ENCODE data around the gene PDCD1LG2.
"Not testable (repeated sequence)": the region's sequence is repeated elsewhere in the genome, so short reads cannot be mapped to it uniquely, and the experiment has no call there.

Gene PDCD1LG2

DNA sequence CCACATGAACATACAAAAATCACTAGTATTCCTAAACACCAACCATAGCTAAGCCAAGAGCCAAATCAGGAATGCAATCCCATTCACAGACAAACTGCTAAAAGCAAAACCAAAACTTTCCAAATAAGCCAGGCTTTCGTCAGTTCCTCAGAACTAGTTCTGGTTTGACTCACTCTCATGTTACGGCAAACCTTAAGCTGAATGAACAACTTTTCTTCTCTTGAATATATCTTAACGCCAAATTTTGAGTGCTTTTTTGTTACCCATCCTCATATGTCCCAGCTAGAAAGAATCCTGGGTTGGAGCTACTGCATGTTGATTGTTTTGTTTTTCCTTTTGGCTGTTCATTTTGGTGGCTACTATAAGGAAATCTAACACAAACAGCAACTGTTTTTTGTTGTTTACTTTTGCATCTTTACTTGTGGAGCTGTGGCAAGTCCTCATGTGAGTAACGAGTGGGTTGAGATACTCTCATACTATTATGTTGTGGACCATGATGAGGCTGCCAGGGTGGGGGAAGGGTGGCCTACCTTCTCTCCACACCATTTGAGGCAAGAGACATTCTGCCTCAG, at the start of gene PDCD1LG2:
PDCD1LG2 (plus strand) TSS at position 172 of the 572 bp plus-strand sequence. CDS start 12,016 bp downstream, outside the sequence.
- peak; percentile 81 for DNase-seq (ENCODE audit: low read depth, low spot score)

DNA sequence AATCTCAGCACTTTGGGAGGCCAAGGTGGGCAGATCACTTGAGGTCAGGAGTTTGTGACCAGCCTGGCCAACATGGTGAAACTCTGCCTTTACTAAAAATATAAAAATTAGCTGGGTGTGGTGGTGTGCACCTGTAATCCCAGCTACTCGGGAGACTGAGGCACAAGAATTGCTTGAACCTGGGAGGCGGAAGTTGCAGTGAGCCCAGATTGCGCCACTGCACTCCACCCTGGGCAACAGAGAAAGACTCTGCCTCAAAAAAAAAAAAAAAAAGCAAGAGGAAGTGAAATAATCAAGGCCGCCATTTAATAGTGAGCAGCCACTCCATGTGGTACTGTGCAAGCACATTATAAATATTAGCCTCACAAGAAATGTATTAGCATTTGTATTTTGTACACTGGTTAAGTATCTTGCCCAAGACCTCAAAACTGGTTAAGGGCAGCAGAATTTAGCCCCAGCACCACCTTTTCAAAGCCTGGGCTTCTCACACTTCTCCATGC, 45.5 kb upstream of the PDCD1LG2 start:
- not testable (repeated sequence) for DNase-seq (ENCODE audit: low read depth, low spot score)

DNA sequence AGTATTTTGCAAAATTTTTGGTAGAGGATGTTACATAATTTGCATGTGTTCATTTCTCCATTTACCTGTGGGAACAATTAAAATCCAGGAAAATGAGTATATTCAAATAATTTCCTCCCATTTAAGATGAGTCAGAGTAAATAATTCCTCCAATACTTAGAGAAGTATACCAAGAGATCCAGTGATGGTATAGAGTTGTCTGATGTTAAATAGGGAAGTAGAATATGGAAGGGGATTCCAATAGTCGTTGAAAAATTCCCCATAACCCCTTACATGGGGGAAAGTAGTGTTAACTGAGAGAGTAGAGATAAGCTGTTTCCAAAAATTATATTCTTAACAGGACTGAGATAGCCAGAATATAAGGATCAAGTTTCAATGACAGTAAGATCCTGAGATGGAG, 44.3 kb upstream of the PDCD1LG2 start:
- DNase-seq (ENCODE audit: low read depth, low spot score): no peak

DNA sequence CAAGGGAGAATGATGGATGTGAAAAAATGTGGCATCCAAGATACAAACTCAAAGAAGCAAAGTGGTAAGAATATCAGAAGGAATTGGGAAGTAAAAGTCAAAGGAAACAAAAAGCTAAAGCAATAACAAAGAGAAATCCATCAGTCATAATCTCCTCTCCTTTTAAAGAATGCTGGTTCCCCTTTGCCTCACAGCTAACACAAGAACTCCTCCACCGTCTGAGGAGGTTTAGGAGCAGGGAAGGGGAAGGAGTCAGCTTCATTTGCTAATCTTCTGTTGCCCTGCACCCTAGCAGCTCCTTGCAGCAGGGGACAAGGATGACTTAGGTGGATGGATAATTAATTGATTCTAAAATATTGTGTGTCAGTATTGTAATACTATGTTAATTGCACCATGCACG, 43.6 kb upstream of the PDCD1LG2 start:
- no peak for DNase-seq (ENCODE audit: low read depth, low spot score)

DNA sequence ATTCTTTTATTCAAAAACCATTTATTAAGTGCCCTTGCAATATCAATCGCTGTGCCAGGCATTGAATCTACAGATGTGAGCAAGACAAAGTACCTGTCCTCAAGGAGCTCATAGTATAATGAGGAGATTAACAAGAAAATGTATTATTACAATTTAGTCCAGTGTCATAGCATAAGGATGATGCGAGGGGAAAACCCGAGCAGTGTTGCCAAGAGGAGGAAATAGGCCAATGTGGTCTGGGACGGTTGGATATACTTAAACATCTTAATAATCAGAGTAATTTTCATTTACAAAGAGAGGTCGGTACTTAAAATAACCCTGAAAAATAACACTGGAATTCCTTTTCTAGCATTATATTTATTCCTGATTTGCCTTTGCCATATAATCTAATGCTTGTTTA, 41.5 kb upstream of the PDCD1LG2 start:
- no peak for DNase-seq (ENCODE audit: low read depth, low spot score)

DNA sequence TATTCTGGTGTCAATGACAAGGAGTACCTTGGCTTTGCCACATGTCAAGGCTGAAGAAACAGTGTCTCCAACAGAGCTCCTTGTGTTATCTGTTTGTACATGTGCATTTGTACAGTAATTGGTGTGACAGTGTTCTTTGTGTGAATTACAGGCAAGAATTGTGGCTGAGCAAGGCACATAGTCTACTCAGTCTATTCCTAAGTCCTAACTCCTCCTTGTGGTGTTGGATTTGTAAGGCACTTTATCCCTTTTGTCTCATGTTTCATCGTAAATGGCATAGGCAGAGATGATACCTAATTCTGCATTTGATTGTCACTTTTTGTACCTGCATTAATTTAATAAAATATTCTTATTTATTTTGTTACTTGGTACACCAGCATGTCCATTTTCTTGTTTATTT, 40.2 kb upstream of the PDCD1LG2 start:
- no peak for DNase-seq (ENCODE audit: low read depth, low spot score)

DNA sequence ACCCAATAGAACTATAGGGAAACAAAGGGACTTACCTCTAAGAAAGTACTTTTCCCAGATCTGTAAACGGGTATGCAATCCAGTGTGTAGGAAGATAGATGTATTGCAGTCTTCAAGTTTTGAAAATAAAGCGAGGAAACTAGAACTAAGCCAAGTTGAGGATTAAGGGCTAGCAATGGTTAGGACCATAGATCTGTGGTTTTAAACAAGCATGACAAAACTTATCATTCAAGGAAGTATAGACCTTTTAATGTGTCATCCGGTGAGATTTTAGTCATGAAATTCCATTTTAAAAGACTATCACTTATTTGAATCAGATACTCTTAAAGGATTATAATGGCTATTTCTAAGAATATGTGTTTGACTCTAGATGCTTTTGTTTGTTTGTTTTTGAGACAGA, 39.5 kb upstream of the PDCD1LG2 start:
- DNase-seq (ENCODE audit: low read depth, low spot score): no peak

DNA sequence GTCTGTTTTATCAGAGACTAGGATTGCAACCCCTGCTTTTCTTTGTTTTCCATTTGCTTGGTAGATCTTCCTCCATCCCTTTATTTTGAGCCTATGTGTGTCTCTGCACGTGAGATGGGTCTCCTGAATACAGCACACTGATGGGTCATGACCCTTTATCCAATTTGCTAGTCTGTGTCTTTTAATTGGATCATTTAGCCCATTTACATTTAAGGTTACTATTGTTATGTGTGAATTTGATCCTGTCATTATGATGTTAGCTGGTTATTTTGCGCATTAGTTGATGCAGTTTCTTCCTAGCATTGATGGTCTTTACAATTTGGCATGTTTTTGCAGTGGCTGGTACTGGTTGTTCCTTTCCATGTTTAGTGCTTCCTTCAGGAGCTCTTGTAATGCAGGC, 34.7 kb upstream of the PDCD1LG2 start:
- not testable (repeated sequence) for DNase-seq (ENCODE audit: low read depth, low spot score)

DNA sequence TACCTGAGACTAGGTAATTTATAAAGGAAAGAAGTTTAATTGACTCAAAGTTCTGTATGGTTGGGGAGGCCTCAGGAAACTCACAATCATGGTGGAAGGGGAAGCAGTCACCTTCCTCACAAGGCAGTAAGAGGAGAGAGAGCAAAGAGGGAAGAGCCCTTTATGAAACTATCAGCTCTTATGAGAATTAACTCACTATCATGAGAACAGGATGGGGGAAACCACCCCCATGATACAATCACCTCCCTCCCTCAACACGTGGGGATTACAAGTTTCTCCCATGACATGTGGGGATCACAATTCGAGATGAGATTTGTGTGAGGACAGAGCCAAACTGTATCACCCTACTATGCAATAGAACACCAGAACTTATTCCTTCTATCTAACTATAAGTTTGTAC, 32.1 kb upstream of the PDCD1LG2 start:
- DNase-seq (ENCODE audit: low read depth, low spot score): no peak

DNA sequence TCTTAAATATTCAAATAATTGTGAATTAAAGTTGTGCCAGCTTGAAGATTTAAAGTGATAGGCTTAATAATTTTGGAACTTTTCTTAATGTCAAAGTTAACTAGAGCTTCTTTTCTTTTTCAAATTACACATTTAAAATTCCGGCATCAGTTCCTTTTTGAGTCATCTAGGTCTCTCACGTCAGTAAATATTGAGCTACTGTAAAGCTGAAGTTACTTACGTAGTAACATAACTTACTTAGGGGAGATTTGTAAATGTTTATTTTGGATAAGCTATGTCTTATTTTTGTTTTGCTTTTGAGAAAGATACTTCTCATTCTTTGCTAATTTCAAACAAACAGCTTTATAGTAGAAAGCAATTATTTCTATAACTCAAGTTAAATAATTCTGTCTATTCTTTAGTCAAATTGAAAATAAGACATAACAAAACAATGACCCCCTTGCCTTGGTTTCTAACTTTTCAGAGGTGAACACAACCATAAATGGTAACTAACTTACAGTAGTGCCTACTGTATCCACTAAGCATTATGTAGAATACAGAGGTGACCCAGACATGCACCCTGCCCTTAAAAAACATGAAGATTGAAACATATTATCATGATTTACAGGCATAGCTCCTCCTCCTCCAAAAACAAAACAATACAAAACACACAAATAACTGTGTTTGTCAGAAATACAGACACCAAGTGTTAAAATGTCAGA, 30.2 kb upstream of the PDCD1LG2 start:
- DNase-seq (ENCODE audit: low read depth, low spot score): no peak

DNA sequence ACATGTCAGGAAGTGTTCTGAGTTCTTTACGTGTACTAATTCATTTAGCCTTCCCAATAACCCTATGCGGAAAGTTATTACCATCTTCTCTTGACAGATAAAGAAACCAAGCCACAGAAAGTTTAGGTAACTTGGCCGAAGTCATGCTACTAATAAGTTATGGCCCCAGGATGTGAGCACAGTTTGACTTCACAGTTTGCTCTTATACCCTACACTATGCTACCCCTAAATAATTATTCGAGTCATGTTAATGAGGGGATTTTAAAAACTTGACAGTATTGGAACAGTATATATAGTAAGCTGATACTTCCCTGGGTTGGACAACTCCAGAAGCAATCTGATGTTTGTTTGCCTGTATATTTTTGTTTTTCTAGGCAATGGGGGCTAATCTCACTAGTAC, 29.4 kb upstream of the PDCD1LG2 start:
- DNase-seq (ENCODE audit: low read depth, low spot score): no peak

DNA sequence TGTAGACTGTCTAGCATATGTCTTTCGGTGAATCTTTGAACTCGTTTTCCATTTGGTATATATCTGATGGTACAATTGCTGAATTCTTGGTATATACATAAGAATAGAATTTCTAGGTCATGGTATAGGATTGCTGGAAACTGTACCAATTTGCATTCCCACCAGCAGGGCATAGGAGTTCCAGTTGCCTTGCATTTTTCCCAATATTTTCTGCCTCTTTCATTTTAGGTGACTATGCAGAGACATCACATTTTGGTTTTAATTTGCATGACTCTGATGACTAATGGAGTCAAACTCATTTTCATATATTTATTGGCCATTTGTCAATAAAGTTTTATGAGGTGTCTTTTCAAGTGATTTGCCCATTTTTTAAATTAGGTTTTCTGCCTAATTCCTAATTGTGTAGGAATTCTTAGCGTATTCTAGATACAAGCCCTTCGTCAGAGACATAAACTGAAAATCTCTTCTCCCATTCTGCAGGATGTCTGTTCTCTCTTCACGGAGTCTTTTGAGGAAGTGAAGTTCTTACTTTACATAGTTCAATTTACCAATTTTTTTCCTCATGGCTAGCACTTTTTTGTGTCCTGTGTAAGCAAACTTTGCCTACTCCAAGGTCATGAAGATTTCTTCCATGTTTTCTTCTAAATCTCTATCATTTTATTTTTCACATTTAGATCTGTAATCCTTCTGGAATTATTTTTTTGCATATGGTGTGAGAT, 28.9 kb upstream of the PDCD1LG2 start:
- DNase-seq (ENCODE audit: low read depth, low spot score): no peak

DNA sequence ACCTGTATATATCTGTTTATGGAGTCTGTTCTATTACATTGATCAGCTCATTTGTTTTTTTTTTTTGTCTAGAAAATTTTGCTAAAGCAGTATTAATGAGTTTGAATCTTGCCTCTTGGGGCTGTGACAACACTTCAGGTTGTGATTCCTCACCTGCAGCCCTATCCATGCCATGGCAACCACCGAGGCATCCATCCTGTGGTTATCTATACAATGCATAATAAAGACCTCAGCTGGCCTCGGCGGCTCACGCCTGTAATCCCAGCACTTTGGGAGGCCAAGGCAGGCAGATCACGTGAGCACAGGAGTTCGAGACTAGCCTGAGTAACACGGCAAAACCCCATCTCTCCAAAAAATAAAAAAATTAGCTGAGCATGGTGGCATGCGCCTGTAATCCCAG, 28.1 kb upstream of the PDCD1LG2 start:
- DNase-seq (ENCODE audit: low read depth, low spot score): no peak

DNA sequence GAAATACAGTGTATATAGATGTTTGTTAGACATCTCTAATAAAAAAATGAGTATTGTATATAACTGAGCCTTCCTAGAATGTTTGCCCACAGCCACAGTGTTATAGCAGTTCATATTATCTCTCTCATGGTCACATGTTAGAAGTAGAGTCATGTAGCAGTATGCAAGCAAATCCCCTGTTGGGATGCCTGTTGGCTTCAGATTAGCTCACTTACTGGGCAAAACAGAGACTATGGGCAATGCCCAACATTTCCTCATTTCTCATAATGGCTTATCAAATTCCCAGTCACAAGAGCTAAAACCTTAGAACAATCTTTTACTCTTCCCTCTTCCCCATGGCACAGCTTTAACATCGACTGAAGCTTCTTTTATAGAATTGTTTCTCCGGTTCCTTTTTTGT, 27.0 kb upstream of the PDCD1LG2 start:
- DNase-seq (ENCODE audit: low read depth, low spot score): no peak

DNA sequence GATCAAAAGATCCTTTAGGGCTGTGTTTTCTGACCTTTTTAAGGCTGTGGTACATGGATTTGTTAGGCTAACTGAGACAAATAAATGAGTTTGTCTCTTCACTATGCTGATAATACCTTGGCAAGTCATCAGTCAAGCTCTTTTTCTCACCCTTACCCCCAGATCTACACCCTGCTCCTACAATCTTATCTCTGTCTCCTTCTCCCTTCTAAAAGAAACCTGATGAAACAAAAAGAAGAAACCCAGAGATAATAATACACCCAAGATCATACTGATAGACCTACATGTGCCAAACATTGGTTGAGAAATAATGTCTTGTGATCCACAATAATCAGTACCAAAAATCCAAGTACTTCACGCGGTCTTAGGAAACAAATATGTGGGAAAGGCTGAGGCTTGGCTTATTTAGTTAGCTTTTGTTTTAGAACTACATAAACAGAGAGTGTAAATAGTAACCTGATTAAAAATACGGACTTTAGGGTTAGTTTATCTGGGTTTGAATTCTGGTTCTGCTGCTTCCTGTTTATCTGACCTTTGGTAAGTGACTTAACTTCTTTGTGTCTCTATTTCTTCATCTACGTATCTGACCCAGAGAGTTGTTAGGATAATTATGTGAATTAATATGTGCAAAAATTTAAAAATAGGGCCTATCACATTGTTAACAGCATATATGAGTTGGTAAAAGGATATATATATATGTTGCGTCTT, 24.8 kb upstream of the PDCD1LG2 start:
- DNase-seq (ENCODE audit: low read depth, low spot score): no peak

DNA sequence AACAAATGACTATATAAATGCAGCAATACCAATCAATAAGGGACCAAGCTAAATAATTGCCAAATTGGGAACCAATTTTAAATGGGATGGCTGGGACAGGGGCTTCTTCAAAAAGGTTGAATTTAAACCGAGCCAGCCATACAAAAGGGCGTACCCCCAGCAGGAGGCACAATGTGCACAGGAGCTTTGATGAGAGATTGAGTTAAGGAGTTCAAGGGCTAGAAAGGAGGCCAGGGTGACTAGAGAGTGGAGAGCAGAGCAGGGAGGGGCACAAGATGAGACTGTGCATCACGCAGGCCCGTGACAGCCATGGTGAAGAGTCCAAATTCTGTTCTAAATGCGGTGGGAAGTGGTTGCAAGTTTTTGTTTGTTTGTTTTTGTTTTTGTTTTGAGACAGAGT, 23.3 kb upstream of the PDCD1LG2 start:
- no peak for DNase-seq (ENCODE audit: low read depth, low spot score)

DNA sequence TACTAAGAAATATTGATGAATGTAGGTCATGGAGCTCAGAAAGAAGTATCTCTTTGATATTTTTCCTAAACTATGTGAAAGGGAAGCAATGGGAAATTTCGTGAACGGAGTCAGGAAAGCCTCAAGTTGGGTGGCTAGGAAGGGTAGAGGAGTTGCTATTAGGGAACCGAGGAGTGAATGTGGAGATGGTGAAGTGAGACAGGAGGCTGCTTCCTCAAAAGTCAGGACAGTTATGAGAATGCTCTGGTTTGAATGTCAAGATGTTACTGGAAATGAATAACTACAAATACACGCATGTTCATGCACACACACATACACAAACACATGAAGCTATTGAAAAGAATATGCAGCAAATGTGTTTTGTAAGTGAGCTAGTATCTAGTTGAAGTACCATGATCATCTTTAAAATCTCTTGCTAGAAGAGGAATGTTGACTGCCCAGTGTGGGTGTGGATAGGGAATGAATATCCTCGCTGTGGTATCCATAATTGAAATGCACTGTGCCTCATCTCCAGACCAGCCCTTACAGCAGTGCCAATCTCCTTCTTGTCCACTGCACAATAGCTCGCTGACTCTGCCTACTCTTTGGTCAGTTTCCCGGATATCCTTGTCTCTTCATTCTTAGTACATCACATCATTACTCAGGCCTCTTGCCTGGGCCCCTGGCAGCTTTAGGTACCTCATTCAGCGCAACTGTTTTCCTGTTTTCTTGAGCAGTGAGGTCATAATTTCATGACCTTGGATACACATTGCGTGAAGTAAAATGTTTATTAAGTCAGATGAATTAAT, 21.9 kb upstream of the PDCD1LG2 start:
- DNase-seq (ENCODE audit: low read depth, low spot score): no peak

DNA sequence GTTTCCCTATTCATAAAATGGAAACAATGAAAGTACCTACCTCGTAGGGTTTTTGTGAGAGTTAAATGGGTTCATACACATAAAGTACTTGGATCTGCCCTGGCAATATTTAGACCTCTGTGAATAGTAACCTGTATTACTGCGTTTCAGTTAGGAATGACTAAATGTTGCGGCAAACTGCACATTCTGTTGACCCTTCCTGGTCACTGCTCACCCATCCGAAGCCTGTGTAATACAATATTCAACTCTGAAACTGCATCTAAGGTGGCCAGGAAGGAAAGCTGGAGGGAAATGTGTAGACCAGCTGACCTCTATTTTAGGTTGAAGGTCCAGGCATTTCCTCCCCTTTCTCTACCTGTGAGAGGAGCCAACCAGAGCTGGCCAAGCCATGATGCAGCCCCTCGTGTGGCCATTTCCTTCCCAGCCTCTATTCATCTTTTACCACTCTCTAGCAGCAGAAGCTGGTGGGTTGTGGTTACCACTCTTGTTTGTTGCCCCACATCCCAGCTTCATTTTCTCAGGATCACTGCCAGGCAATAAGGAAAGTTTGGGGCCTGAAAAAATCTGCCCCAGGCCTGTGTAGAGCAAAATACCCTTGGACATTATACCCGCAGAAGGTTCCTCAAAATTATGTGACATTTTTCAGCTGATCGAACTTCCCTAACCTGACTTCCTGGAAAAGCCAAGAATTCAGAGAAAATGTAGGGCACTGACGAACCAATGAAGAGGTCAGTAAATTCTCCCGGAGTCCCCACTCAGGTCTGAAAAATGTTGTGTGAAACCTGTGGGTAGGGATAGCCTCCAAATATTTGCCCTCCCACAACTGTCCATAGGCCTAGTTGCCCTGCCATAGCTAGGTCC, 20.5 kb upstream of the PDCD1LG2 start:
- no peak for DNase-seq (ENCODE audit: low read depth, low spot score)

DNA sequence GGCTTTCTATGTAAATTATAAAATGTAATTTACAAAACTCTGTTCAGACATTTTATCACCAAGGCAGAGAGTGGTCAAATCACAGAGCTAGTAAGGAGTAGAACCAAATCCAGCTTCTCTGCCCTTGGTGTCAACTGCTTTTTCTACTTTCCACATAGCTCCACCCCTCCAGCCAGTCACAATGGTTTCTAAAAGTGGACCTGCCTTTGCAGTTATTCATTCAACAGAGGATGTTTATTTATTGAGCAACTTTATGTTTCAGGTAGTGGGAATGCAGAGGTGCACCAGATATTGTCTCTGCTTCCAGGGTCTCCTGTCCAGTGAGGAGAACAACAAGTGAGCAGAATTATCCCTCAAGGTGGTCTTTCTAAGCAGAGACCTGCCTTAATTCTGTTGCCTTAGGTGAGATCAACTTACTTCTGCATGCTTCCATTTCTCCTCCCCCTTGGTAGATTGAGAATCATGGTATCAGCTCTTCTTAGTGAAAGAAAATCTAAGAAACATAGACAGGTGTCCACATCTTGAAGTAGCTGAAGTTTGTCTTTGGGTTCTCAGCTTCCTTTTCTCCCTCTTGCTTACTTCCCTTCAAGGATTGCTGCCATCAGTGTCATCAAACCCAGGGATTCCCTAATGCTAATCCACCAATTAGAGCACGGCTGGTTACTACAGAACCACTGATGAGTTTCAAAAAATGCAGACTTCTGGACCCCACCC, 17.2 kb upstream of the PDCD1LG2 start:
- no peak for DNase-seq (ENCODE audit: low read depth, low spot score)
